Fibroblast of lung (primary cell): ENCODE results near the gene PTGES2. TPM values are rescaled to one million over a fixed set of nuclear protein-coding genes. Genes with fewer than 3 reads are reported as not detected.

Source experiments
- DNase-seq, 2 donors: peaks; one replicate each; pipeline versions ENCODE4 v3.0.0 to v3.0.0-alpha.2; 2010; ENCODE audit warnings: low read depth in 2 of 2
- H2AFZ ChIP-seq: 2 replicates; pipeline ENCODE4 v1.5.1; 2012; ENCODE audit warnings: low read length, control low read depth, inconsistent platforms
- H3K27ac ChIP-seq: 2 replicates; pipeline ENCODE4 v1.5.1; 2011; ENCODE audit warnings: low read length, control low read depth; ENCODE audit not compliant: insufficient read depth
- H3K27me3 ChIP-seq: 2 replicates; pipeline ENCODE4 v1.5.1; 2011; ENCODE audit warnings: mild to moderate bottlenecking, low read length; ENCODE audit not compliant: control insufficient read depth, insufficient read depth
- H3K36me3 ChIP-seq: 2 replicates; pipeline ENCODE4 v1.5.1; 2011; ENCODE audit warnings: low read length; ENCODE audit not compliant: control insufficient read depth, insufficient read depth
- H3K4me1 ChIP-seq: 2 replicates; pipeline ENCODE4 v1.5.1; 2011; ENCODE audit warnings: low read length; ENCODE audit not compliant: control insufficient read depth, insufficient read depth; ENCODE audit errors: extremely low read depth
- H3K4me2 ChIP-seq: 2 replicates; pipeline ENCODE4 v1.5.1; 2011; ENCODE audit warnings: low read length, control low read depth; ENCODE audit not compliant: insufficient read depth; ENCODE audit errors: extremely low read depth
- H3K4me3 ChIP-seq, 4 experiments: fragments of 200-600 bp in 1 of 4; sonication (generic) in 1 of 4; replicated peaks in 1 of 4; 2 replicates each; pipeline ENCODE4 v1.5.1; 2011 to 2016; ENCODE audit warnings: low read length in 4 of 4, low read depth in 3 of 4, mild to moderate bottlenecking in 3 of 4, control low read depth in 2 of 4, inconsistent platforms in 1 of 4, mixed read lengths in 1 of 4; ENCODE audit not compliant: insufficient read depth in 1 of 4; ENCODE audit errors: control extremely low read depth in 1 of 4
- H3K79me2 ChIP-seq: 2 replicates; pipeline ENCODE4 v1.5.1; 2012; ENCODE audit warnings: mild to moderate bottlenecking, low read length, inconsistent platforms; ENCODE audit not compliant: control insufficient read depth, insufficient read depth
- H3K9ac ChIP-seq: 2 replicates; pipeline ENCODE4 v1.5.1; 2011; ENCODE audit warnings: mild to moderate bottlenecking, low read length, control low read depth; ENCODE audit not compliant: insufficient read depth
- H3K9me3 ChIP-seq: 2 replicates; pipeline ENCODE4 v1.5.1; 2012; ENCODE audit warnings: low read depth, low read length; ENCODE audit not compliant: control insufficient read depth, insufficient read depth
- H4K20me1 ChIP-seq: 2 replicates; pipeline ENCODE4 v1.5.1; 2011; ENCODE audit warnings: low read length; ENCODE audit not compliant: control insufficient read depth, insufficient read depth; ENCODE audit errors: extremely low read depth
- EZH2 ChIP-seq: IDR thresholded peaks from 2 replicates; pipeline ENCODE4 v1.5.1; 2012; ENCODE audit warnings: low read length, control low read depth, mild to moderate bottlenecking; ENCODE audit errors: missing control alignments
- polyA plus RNA-seq, 2 donors: library from polyadenylated mRNA; depleted of rRNA in 1 of 2; stranded (reverse) in 1 of 2; unstranded in 1 of 2; fragments of >200 nt; gene quantifications; 2 replicates each; pipeline ENCODE4 v1.2.1, GENCODE V29; 2011 to 2012; ENCODE audit warnings: missing spikeins in 1 of 2
- total RNA-seq: library from RNA; depleted of rRNA; stranded (reverse); fragments of >200 nt; gene quantifications from 2 replicates; pipeline ENCODE4 v1.2.1, GENCODE V29; 2014
- TF ChIP-seq, protein P1 (sequence below), 2 donors: IDR thresholded peaks in 1 of 2; conservative IDR thresholded peaks in 1 of 2; 1 replicate in 1 of 2; 2 replicates in 1 of 2; pipeline ENCODE4 v1.5.1; 2011 to 2012; ENCODE audit warnings: low read length in 2 of 2, control low read depth in 1 of 2, inconsistent platforms in 1 of 2, low read depth in 1 of 2, mild to moderate bottlenecking in 1 of 2

The PTGES2 gene
- total and polyA plus RNA-seq, 2 donors (not counting 1 experiment from before 2014, with no cell fraction given): 44.8 to 57.6 TPM

DNA sequence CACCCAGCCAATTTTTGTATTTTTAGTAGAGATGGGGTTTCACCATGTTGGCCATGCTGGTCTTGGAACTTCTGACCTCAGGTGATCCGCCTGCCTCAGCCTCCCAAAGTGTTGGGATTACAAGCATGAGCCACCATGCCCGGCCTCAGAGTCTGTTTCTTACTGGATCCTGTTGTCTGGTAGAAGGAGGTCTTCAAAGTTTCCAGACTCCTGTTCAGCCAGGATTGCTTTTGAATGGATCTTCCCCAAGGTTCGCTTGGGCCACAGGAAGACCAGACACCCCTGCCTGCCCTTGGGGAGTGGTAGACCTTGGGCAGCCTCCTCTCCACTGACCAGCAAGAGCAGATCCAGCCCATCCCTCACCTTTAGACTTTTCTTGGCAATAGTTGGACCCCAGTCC, 14.1 kb upstream of the PTGES2 start:
- Histone ChIP-seq H3K79me2 (no peaks in the 10 kb centered on the region), H2AFZ (no peak overlapping the region), H3K36me3 (no peaks in the 10 kb centered on the region), H3K9me3 (no peaks in the 10 kb centered on the region), H3K27me3 (peaks cover 6% of the 10 kb centered on the region), H3K4me2 (no peak overlapping the region), H3K4me1 (no peaks in the 10 kb centered on the region), H3K9ac (no peak overlapping the region), H3K27ac (no peak overlapping the region), H4K20me1 (no peaks in the 10 kb centered on the region), H3K4me3 (no peak overlapping the region)
- TF ChIP-seq, protein P1, sequence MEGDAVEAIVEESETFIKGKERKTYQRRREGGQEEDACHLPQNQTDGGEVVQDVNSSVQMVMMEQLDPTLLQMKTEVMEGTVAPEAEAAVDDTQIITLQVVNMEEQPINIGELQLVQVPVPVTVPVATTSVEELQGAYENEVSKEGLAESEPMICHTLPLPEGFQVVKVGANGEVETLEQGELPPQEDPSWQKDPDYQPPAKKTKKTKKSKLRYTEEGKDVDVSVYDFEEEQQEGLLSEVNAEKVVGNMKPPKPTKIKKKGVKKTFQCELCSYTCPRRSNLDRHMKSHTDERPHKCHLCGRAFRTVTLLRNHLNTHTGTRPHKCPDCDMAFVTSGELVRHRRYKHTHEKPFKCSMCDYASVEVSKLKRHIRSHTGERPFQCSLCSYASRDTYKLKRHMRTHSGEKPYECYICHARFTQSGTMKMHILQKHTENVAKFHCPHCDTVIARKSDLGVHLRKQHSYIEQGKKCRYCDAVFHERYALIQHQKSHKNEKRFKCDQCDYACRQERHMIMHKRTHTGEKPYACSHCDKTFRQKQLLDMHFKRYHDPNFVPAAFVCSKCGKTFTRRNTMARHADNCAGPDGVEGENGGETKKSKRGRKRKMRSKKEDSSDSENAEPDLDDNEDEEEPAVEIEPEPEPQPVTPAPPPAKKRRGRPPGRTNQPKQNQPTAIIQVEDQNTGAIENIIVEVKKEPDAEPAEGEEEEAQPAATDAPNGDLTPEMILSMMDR (conservative IDR thresholded peaks at IDR 0.05 in 1 of 2, IDR thresholded peaks at IDR 0.05 in 1 of 2; ENCODE audit: low read depth in 1 of 2, low read length in 2 of 2): no peak
- TF ChIP-seq EZH2: no peak
- DNase-seq: no peak

DNA sequence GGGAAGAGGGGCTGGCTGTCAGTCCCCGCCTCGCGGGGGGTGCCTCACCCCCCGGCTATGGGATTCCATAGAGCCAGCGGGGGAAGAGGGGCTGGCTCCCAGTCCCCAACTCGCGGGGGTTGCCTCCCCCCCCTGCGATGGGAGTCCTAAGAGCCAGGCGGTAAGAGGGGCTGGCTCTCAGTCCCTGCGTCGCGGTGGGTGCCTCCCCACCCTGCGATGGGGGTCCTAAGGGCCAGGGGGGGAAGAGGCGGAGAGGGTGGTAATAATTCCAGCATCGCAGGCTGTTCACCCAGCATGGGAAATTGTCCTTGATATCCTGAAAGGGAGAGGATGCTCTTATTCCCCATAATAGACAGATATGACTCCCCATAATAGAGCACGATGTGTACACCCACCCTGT, 12.1 kb upstream of the PTGES2 start:
- H3K4me2 ChIP-seq: no peak overlapping the region
- H2AFZ ChIP-seq: no peak overlapping the region
- no peak overlapping the region for H3K4me3 ChIP-seq
- no peak overlapping the region for H3K27ac ChIP-seq
- H3K79me2 ChIP-seq: no peaks in the 10 kb centered on the region
- no peak overlapping the region for H3K9ac ChIP-seq
- H3K4me1 ChIP-seq: no peaks in the 10 kb centered on the region
- H3K36me3 ChIP-seq: no peaks in the 10 kb centered on the region
- H3K27me3 ChIP-seq: peaks cover 7% of the 10 kb centered on the region
- TF ChIP-seq, protein P1 (conservative IDR thresholded peaks at IDR 0.05 in 1 of 2, IDR thresholded peaks at IDR 0.05 in 1 of 2; ENCODE audit: low read depth in 1 of 2, low read length in 2 of 2): no peak
- TF ChIP-seq EZH2: no peak
- DNase-seq: no peak
- H3K9me3 ChIP-seq: no peaks in the 10 kb centered on the region
- no peaks in the 10 kb centered on the region for H4K20me1 ChIP-seq

DNA sequence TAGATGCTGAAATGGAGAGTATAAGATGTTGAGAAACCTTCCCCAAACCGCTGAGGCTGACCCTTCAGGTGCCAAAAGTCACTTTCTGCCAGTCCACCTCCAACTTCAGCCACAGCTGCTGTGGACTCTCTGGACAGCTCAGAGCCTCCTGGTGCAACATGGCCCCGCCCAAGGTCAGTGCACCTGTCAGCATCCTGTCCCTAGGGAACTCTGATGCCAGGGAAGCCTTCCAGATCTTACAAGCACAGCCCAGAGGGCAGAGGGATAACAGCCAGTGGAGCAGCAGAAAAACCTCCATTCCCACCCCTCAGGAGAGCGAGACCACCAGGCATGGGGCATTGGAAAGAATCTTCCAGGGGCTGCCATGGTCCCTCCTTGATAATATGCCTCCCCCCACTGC, 10.5 kb upstream of the PTGES2 start:
- H3K79me2 ChIP-seq: no peaks in the 10 kb centered on the region

More for the DNA sequence above, 10.5 kb upstream of the PTGES2 start:
- Histone ChIP-seq H3K4me3 (no peak overlapping the region), H3K9ac (no peak overlapping the region), H3K9me3 (no peaks in the 10 kb centered on the region), H2AFZ (no peak overlapping the region), H3K27me3 (peaks cover 13% of the 10 kb centered on the region), H3K27ac (no peak overlapping the region), H3K36me3 (no peaks in the 10 kb centered on the region), H4K20me1 (no peaks in the 10 kb centered on the region), H3K4me2 (no peak overlapping the region), H3K4me1 (no peaks in the 10 kb centered on the region)
- TF ChIP-seq, protein P1 (conservative IDR thresholded peaks at IDR 0.05 in 1 of 2, IDR thresholded peaks at IDR 0.05 in 1 of 2; ENCODE audit: low read depth in 1 of 2, low read length in 2 of 2): no peak
- no peak for TF ChIP-seq EZH2
- DNase-seq: no peak
